BLaER1 treated with 17β-estradiol and CSF1 and Interleukin-3, amounts not matched to agents 10 nM and 100 nM (cell line): ENCODE measurements around the gene PDGFD.

Experiments used
- H3K27ac ChIP-seq, 11 experiments: shearing (Covaris generic); formaldehyde crosslinking; 2 replicates each; pipeline ENCODE4 v1.8.1; 2022
- H3K27me3 ChIP-seq, 11 experiments: shearing (Covaris generic); formaldehyde crosslinking; 2 replicates each; pipeline ENCODE4 v1.8.1; 2022
- H3K36me3 ChIP-seq, 11 experiments: shearing (Covaris generic); formaldehyde crosslinking; 2 replicates each; pipeline ENCODE4 v1.8.1; 2022
- H3K4me1 ChIP-seq, 10 experiments: shearing (Covaris generic); formaldehyde crosslinking; 2 replicates each; pipeline ENCODE4 v1.8.1; 2022
- H3K4me2 ChIP-seq, 11 experiments: shearing (Covaris generic); formaldehyde crosslinking; 2 replicates each; pipeline ENCODE4 v1.8.1; 2022
- H3K4me3 ChIP-seq, 10 experiments: shearing (Covaris generic); formaldehyde crosslinking; 2 replicates each; pipeline ENCODE4 v1.8.1; 2022
- H3K9ac ChIP-seq, 11 experiments: shearing (Covaris generic); formaldehyde crosslinking; 2 replicates each; pipeline ENCODE4 v1.8.1; 2022
- H3K9me3 ChIP-seq, 11 experiments: shearing (Covaris generic); formaldehyde crosslinking; replicated peaks in 1 of 11; 2 replicates each; pipeline ENCODE4 v1.8.1; 2022
- H4K20me1 ChIP-seq, 11 experiments: shearing (Covaris generic); formaldehyde crosslinking; 2 replicates each; pipeline ENCODE4 v1.8.1; 2022
- Cebpa-rat ChIP-seq, 11 experiments: shearing (Covaris generic); IDR thresholded peaks; 2 replicates each; pipeline ENCODE4 v1.8.1; 2022

Gene PDGFD

GRCh38 chr11:104164028-104164520 is at the start of gene PDGFD:
Gene PDGFD, minus strand, starts transcription at chr11:104164147.
- Histone ChIP-seq H3K27ac (no peak within 1 kb of the TSS), H3K27me3 (no peaks in the 10 kb centered on the region), H3K4me1 (no peaks in the 10 kb centered on the region), H3K4me3 (no peak within 1 kb of the TSS), H3K9ac (no peak within 1 kb of the TSS), H3K9me3 (peaks cover 12 to 17% (median 13%) of the 10 kb centered on the region in 11 experiments; a peak in 20 of 22 replicates), H3K36me3 (no peaks in the 10 kb centered on the region), H4K20me1 (no peaks in the 10 kb centered on the region), H3K4me2 (no peak within 1 kb of the TSS)
- TF ChIP-seq Cebpa-rat (IDR thresholded peaks at IDR 0.05) = no peak

- H3K27me3 ChIP-seq = no peaks in the 10 kb centered on the region
- no peaks in the 10 kb centered on the region for H3K4me1 ChIP-seq
- no peaks in the 10 kb centered on the region for H3K36me3 ChIP-seq
- H4K20me1 ChIP-seq = no peaks in the 10 kb centered on the region
- no peak for TF ChIP-seq Cebpa-rat (IDR thresholded peaks at IDR 0.05)
- H3K9ac ChIP-seq = no peak overlapping the region
- H3K27ac ChIP-seq = no peak overlapping the region
- no peak overlapping the region for H3K4me3 ChIP-seq
- peaks cover 0 to 4% (median 0%) of the 10 kb centered on the region in 11 experiments; a peak in 2 of 22 replicates for H3K9me3 ChIP-seq
- no peak overlapping the region for H3K4me2 ChIP-seq
Measured at GRCh38 chr11:104206936-104207335, 43.0 kb upstream of the PDGFD start.

GRCh38 chr11:104205838-104206237 is 41.9 kb upstream of the PDGFD start:
- Histone ChIP-seq H3K9me3 (peaks cover 0 to 4% (median 0%) of the 10 kb centered on the region in 11 experiments; a peak in 2 of 22 replicates), H3K4me1 (no peaks in the 10 kb centered on the region), H3K27ac (no peak overlapping the region), H3K9ac (no peak overlapping the region), H3K4me2 (no peak overlapping the region), H3K27me3 (no peaks in the 10 kb centered on the region), H3K4me3 (no peak overlapping the region), H4K20me1 (no peaks in the 10 kb centered on the region), H3K36me3 (no peaks in the 10 kb centered on the region)
- no peak for TF ChIP-seq Cebpa-rat (IDR thresholded peaks at IDR 0.05)

GRCh38 chr11:104200688-104201087 is 36.7 kb upstream of the PDGFD start:
- no peaks in the 10 kb centered on the region for H4K20me1 ChIP-seq
- H3K9ac ChIP-seq = no peak overlapping the region
- no peaks in the 10 kb centered on the region for H3K36me3 ChIP-seq
- H3K27me3 ChIP-seq = no peaks in the 10 kb centered on the region
- no peak overlapping the region for H3K4me2 ChIP-seq
- H3K9me3 ChIP-seq = no peaks in the 10 kb centered on the region
- TF ChIP-seq Cebpa-rat (IDR thresholded peaks at IDR 0.05) = no peak
- H3K27ac ChIP-seq = no peak overlapping the region
- H3K4me3 ChIP-seq = no peak overlapping the region
- H3K4me1 ChIP-seq = no peaks in the 10 kb centered on the region

- Histone ChIP-seq H3K27me3 (no peaks in the 10 kb centered on the region), H4K20me1 (no peaks in the 10 kb centered on the region), H3K4me3 (no peak overlapping the region), H3K9ac (no peak overlapping the region), H3K27ac (no peak overlapping the region), H3K36me3 (no peaks in the 10 kb centered on the region), H3K4me1 (no peaks in the 10 kb centered on the region), H3K4me2 (no peak overlapping the region), H3K9me3 (no peaks in the 10 kb centered on the region)
- TF ChIP-seq Cebpa-rat (IDR thresholded peaks at IDR 0.05) = no peak
Measured at GRCh38 chr11:104199053-104199452, 35.1 kb upstream of the PDGFD start.

- Histone ChIP-seq H3K4me3 (no peak overlapping the region), H3K27me3 (no peaks in the 10 kb centered on the region), H3K4me2 (no peak overlapping the region), H3K36me3 (no peaks in the 10 kb centered on the region), H3K27ac (no peak overlapping the region), H3K9me3 (peaks cover 0 to 2% (median 0%) of the 10 kb centered on the region in 11 experiments; a peak in 2 of 22 replicates), H3K4me1 (no peaks in the 10 kb centered on the region), H3K9ac (no peak overlapping the region), H4K20me1 (no peaks in the 10 kb centered on the region)
- TF ChIP-seq Cebpa-rat (IDR thresholded peaks at IDR 0.05) = peak in 6 of 11 experiments; percentile 20 to 74 (median 58); a peak in 9 of 22 replicates
Measured at GRCh38 chr11:104198576-104198975, 34.6 kb upstream of the PDGFD start.

GRCh38 chr11:104191124-104191523 is 27.2 kb upstream of the PDGFD start:
- Histone ChIP-seq H3K9ac (no peak overlapping the region), H3K9me3 (peaks cover 0 to 4% (median 0%) of the 10 kb centered on the region in 11 experiments; a peak in 3 of 22 replicates), H3K27ac (no peak overlapping the region), H3K4me2 (no peak overlapping the region), H3K4me1 (no peaks in the 10 kb centered on the region), H4K20me1 (no peaks in the 10 kb centered on the region), H3K4me3 (no peak overlapping the region), H3K27me3 (no peaks in the 10 kb centered on the region), H3K36me3 (no peaks in the 10 kb centered on the region)
- TF ChIP-seq Cebpa-rat (IDR thresholded peaks at IDR 0.05) = no peak

- Histone ChIP-seq H3K4me2 (no peak overlapping the region), H3K9me3 (no peaks in the 10 kb centered on the region), H3K27ac (no peak overlapping the region), H3K27me3 (no peaks in the 10 kb centered on the region), H3K4me3 (no peak overlapping the region), H3K36me3 (no peaks in the 10 kb centered on the region), H4K20me1 (no peaks in the 10 kb centered on the region), H3K9ac (no peak overlapping the region), H3K4me1 (no peaks in the 10 kb centered on the region)
- TF ChIP-seq Cebpa-rat (IDR thresholded peaks at IDR 0.05) = no peak
Measured at GRCh38 chr11:104183593-104183992, 19.6 kb upstream of the PDGFD start.

GRCh38 chr11:104175769-104176168 is 11.8 kb upstream of the PDGFD start:
- no peak overlapping the region for H3K4me2 ChIP-seq
- no peaks in the 10 kb centered on the region for H3K36me3 ChIP-seq
- no peak overlapping the region for H3K4me3 ChIP-seq
- H3K9ac ChIP-seq = no peak overlapping the region
- no peaks in the 10 kb centered on the region for H3K27me3 ChIP-seq
- no peak for TF ChIP-seq Cebpa-rat (IDR thresholded peaks at IDR 0.05)
- H3K27ac ChIP-seq = no peak overlapping the region
- no peaks in the 10 kb centered on the region for H3K9me3 ChIP-seq
- no peaks in the 10 kb centered on the region for H3K4me1 ChIP-seq
- no peaks in the 10 kb centered on the region for H4K20me1 ChIP-seq

- H3K36me3 ChIP-seq = no peaks in the 10 kb centered on the region
- H3K4me1 ChIP-seq = no peaks in the 10 kb centered on the region
Measured at GRCh38 chr11:104169091-104169490, 5.1 kb upstream of the PDGFD start.

More at GRCh38 chr11:104169091-104169490, 5.1 kb upstream of the PDGFD start:
- peaks cover 2 to 5% (median 3%) of the 10 kb centered on the region in 11 experiments; a peak in 19 of 22 replicates for H3K9me3 ChIP-seq
- no peak overlapping the region for H3K4me3 ChIP-seq
- no peak overlapping the region for H3K27ac ChIP-seq
- H3K9ac ChIP-seq = no peak overlapping the region
- no peaks in the 10 kb centered on the region for H3K27me3 ChIP-seq
- H4K20me1 ChIP-seq = no peaks in the 10 kb centered on the region
- H3K4me2 ChIP-seq = no peak overlapping the region
- TF ChIP-seq Cebpa-rat (IDR thresholded peaks at IDR 0.05) = no peak
